ENCODE results near the gene P2RX1.
A peak's percentile ranks its signal among the peaks of the same experiment; 100 is the strongest.
"Not testable (repeated sequence)": the region's sequence is repeated elsewhere in the genome, so short reads cannot be mapped to it uniquely, and the experiment has no call there.

Gene P2RX1

GRCh38 chr17:3951420-3951819, 35.2 kb upstream of the P2RX1 start:
- DNase-seq (ENCODE audit: low spot score): no peak

DNA sequence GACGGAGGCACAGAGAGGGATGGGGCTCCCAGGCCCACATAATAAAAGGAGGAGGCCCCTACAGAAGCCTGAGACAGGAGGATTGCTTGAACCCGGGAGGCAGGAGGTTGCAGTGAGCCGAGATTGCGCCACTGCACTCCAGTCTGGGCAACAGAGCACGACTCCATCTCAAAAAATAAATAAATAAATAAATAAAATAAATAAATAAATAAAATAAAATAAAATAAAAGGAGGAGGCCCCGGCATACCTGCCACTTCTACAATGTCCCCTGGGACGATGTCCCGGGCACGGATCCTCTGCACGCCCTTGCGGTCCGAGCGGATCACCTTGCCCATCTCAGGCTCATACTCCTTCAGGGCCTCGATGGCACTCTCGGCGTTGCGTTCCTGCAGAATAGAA, 34.7 kb upstream of the P2RX1 start:
- no peak for DNase-seq (ENCODE audit: low spot score)

GRCh38 chr17:3950584-3950983, 34.3 kb upstream of the P2RX1 start:
- DNase-seq (ENCODE audit: low spot score): no peak

GRCh38 chr17:3949418-3949817, 33.2 kb upstream of the P2RX1 start:
- no peak for DNase-seq (ENCODE audit: low spot score)

GRCh38 chr17:3948551-3948950, 32.3 kb upstream of the P2RX1 start:
- not testable (repeated sequence) for DNase-seq (ENCODE audit: low spot score)

- DNase-seq (ENCODE audit: low spot score): no peak
Measured at GRCh38 chr17:3947318-3947810, 31.1 kb upstream of the P2RX1 start.

GRCh38 chr17:3946711-3947235, 30.5 kb upstream of the P2RX1 start:
- DNase-seq (ENCODE audit: low spot score): no peak

DNA sequence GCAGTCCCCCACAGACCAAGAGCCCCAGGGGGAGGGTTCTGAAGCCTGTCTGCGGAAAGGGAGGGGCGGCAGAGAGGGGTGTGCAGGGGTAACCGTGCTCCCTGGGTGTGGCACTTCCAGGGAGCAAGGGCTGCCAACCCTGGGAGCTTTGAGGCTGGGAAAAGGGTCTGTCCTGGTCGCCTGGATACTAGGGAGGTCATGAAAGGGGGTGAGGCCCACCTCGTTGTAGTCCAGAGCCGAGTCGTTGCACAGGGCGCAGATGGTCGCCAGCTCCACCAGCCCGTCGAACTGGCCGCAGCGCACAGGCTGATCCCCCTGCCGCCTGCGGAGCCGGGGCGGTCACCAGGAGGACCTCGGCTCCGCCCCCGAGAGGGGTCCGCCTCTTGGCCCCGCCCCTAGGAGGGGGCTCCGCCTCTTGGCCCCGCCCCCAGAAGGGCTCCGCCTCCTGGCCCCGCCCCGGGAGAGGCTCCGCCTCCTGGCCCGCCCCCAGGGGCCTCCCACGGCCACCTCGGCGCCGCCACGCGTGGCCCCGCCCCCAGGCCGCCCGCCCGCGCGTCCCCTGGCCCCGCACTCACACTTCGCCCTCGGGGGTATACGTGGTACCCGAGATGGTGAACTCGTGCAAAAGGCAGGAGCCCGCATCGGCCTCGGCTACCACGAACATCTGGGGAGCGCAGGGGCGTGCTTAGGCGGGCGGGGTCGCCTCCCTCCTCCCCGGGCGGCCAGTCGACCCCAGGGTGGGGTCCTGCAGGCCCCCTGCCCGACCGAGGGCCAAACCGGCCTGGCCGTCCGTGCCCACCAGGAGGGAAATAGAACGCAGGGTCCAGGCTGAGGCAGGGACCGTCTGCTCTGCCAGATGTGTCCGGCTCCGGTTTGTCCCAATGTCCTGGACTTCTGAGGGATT, 28.5 kb upstream of the P2RX1 start:
- no peak for DNase-seq (ENCODE audit: low spot score)

DNA sequence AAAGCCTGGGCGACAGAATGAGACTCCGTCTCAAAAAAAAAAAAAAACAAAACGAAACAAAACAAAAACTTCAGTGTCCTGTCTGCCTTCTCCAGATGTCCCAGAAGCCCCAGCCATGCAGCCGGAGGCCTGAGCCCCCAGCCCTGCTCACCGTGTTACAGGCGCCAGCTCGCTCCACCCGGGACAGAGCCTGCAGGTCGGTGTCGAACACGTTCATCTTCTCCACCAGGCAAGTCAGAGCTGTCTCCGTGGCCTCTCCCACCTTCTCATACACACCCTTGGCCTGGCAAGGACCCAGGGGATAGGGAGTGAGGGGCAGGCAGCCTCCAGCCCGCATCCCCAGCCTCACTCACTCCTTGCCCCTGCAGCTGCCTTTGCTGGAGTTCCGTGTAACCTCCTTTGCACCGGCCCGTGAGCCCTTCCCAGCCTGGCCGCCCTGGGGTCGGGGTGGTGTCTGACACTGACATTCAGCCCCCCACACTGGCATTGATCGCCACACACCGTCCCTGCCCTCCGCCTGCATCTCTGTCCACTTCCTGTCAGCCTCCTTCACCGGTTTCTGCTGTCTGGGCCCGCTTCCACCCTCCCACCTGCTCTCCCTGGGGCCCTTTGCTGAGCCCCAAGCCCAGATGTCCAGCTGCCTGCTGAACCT, 27.1 kb upstream of the P2RX1 start:
- DNase-seq (ENCODE audit: low spot score): no peak

DNA sequence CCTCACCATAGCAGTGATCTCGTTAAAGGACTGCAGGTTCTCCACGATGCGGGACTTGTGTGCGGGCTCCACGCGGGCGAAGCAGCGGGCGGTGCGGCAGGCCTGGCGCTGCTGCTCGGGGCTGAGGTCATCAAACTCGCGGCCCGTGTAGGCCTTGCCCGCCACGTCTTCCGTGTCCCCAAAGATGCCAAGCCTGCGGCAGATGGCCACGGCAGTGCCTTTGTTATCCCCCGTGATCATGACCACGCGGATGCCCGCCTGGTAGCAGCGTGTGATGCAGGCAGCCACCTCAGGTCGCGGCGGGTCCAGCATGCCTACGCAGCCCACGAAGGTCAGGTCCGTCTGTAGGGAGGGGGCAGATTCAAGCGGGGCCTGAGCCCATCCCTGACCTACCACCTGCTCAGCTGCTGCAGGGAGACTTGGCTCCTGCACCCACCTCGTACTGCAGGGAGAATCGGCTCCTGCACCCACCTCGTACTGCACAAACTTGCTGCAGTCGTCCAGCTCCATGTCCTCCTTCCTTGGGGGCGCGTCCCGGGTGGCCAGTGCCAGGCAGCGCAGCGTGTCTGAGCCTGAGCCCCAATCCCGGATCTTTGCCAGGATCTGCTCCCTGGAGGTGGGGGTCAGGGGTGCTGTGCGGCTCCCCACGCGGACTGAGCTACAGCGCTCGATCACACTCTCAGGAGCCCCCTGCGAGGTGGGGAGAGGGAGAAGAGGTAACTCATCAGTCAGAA, 24.9 kb upstream of the P2RX1 start:
- no peak for DNase-seq (ENCODE audit: low spot score)

- DNase-seq (ENCODE audit: low spot score): no peak
Measured at GRCh38 chr17:3937359-3937758, 21.1 kb upstream of the P2RX1 start.

DNA sequence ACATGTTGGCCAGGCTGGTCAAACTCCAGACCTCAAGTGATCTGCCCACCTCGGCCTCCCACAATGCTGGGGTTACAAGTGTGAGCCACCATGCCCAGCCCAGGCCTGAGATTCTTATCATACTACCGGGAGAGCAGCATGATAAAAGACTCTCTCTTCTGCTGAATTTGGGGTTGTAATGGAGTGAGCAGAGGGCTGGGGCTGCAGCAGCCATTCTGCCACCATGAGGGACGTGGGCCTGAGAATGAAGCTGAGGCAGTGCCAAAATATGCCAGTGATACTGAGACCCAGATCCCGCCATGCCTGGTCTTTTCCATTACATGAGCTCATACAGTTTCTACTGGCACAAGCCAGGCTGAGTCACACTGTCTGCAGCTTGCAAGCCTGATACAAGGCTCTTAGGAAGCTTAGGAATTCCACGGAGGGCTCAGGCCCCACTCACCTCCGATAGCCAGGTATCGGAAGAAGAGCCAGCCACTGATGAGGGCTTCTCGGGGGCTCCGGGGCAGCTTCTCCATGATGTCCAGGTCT, 19.6 kb upstream of the P2RX1 start:
- DNase-seq (ENCODE audit: low spot score): peak; percentile 55

DNA sequence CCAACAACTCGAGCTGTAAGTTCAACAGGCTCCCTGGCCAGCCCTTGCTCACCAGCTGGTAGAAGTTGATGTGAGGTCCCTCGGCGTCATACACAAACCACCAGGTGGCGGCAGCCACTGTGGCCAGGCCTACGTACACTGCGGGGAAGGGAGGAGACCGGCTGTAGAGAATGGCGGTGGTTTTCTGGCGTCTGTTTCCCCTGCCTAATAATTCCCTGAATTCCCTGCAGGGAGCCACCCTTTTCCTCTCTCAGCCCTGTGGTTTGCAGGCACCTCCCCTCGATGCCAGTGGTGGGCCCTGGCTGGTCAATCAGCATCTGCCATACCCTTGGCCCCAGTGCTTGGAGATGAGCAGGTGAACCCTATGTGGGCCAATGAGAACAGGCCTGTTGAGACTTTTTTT, 18.9 kb upstream of the P2RX1 start:
- peak; percentile 17 for DNase-seq (ENCODE audit: low spot score)

- DNase-seq (ENCODE audit: low spot score): no peak
Measured at GRCh38 chr17:3929764-3930163, 13.5 kb upstream of the P2RX1 start.

- no peak for DNase-seq (ENCODE audit: low spot score)
Measured at GRCh38 chr17:3929181-3929580, 12.9 kb upstream of the P2RX1 start.

- no peak for DNase-seq (ENCODE audit: low spot score)
Measured at GRCh38 chr17:3928406-3928805, 12.1 kb upstream of the P2RX1 start.

- no peak for DNase-seq (ENCODE audit: low spot score)
Measured at GRCh38 chr17:3927628-3928340, 11.5 kb upstream of the P2RX1 start.

- no peak for DNase-seq (ENCODE audit: low spot score)
Measured at GRCh38 chr17:3926860-3927627, 10.8 kb upstream of the P2RX1 start.

DNA sequence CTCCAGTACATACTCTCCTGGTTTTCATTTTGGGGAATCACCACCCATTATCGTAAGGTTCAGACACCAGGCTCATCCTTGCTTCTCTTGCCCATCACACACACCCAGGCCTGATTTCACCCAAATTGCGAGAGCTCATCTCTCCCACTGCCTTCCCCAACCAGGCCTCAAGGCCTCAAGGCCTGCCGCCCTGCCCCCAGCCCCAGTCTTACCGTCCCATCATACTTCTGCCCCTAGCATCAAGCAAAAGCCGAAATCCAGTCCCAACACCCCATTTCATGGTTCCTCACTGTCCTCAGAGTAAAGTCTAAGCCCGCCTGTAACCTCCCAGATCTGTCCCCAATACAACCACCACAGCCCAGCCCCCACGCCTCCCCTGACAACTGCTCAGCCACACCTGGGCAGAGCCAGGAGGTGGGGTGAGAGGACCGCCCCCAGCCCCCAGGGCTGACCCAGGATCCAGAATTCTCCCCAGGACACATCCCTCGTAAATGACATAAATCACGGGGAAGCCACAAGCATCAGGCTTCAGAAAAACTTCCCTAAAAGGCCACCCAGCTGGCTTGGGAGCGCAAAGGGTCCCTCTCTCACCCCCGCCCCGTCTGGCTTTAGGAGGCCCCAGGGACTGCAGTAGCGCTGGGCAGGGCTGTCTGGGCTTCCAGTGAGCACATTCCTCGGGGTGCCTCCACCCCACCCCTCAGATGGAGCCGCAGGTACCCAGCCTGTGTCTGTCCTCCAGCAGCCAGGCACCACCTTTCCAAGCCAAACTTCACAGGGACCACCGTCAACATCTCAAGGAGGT, 9.6 kb upstream of the P2RX1 start:
- DNase-seq (ENCODE audit: low spot score): no peak
